Cardiac muscle cell (in vitro differentiated cells and primary cell): Measurements from ENCODE around the gene CRAT. TPM values are rescaled to one million over a fixed set of nuclear protein-coding genes. Genes with fewer than 3 reads are reported as not detected.

Experiments
- DNase-seq, 2 donors: peaks; one replicate each; pipeline versions ENCODE4 v3.0.0 to v3.0.0-alpha.2; 2010 to 2017; ENCODE audit warnings: low read depth in 1 of 2, low spot score in 1 of 2
- H3K27ac ChIP-seq: fragments of 200-600 bp; sonication (generic); 2 replicates; pipeline ENCODE4 v1.5.1; 2016
- H3K27me3 ChIP-seq: fragments of 200-600 bp; sonication (generic); 2 replicates; pipeline ENCODE4 v1.6.0; 2016; ENCODE audit warnings: control low read depth
- H3K36me3 ChIP-seq: fragments of 200-600 bp; sonication (generic); 2 replicates; pipeline ENCODE4 v1.5.1; 2016; ENCODE audit warnings: control low read depth
- H3K4me1 ChIP-seq: fragments of 200-600 bp; sonication (generic); 2 replicates; pipeline ENCODE4 v1.8.1; 2017; ENCODE audit warnings: low read depth, mild to moderate bottlenecking, mixed run types
- H3K4me3 ChIP-seq: fragments of 200-600 bp; sonication (generic); 2 replicates; pipeline ENCODE4 v1.5.1; 2016; ENCODE audit warnings: mild to moderate bottlenecking
- H3K9me3 ChIP-seq: fragments of 200-600 bp; sonication (generic); 2 replicates; pipeline ENCODE4 v1.5.1; 2017; ENCODE audit warnings: low read depth, mild to moderate bottlenecking, control low read depth
- CTCF ChIP-seq: IDR thresholded peaks from 2 replicates; pipeline ENCODE4 v1.5.1; 2012; ENCODE audit warnings: low read depth, mild to moderate bottlenecking, low read length
- polyA plus RNA-seq: library from polyadenylated mRNA; unstranded; fragments of >200 nt; fragmentation: Nextera tagmentation; extraction: Ambion mirVana; gene quantifications from 2 replicates; pipeline ENCODE4 v1.2.1, GENCODE V29; 2016
- total RNA-seq: library from RNA; depleted of rRNA; stranded (reverse); fragments of >200 nt; gene quantifications from 2 replicates; pipeline ENCODE4 v1.2.3, GENCODE V29; 2016

Gene CRAT
- total and polyA plus RNA-seq, 2 experiments from 2014 or later = 80.6 to 81.6 TPM

- no peak for TF ChIP-seq CTCF
- H3K4me1 ChIP-seq = no peaks in the 10 kb centered on the region
- peaks cover 24% of the 10 kb centered on the region for H3K36me3 ChIP-seq
- no peak overlapping the region for H3K4me3 ChIP-seq
- H3K27me3 ChIP-seq = no peaks in the 10 kb centered on the region
- H3K9me3 ChIP-seq = no peaks in the 10 kb centered on the region
- DNase-seq = no peak
- peak overlapping the region; percentile 72 for H3K27ac ChIP-seq
These were observed 42.5 kb downstream of the CRAT start for GRCh38 chr9:129068110-129068509.

- Histone ChIP-seq H3K9me3 (no peaks in the 10 kb centered on the region), H3K4me1 (no peaks in the 10 kb centered on the region), H3K36me3 (peaks cover 46% of the 10 kb centered on the region), H3K27me3 (no peaks in the 10 kb centered on the region), H3K4me3 (no peak overlapping the region), H3K27ac (no peak overlapping the region)
- DNase-seq = no peak
- no peak for TF ChIP-seq CTCF
These were observed 46.1 kb downstream of the CRAT start for GRCh38 chr9:129064499-129064908.

- H3K27me3 ChIP-seq = no peaks in the 10 kb centered on the region
- H3K27ac ChIP-seq = no peak overlapping the region
- no peak for TF ChIP-seq CTCF
- no peak overlapping the region for H3K4me3 ChIP-seq
- H3K4me1 ChIP-seq = no peaks in the 10 kb centered on the region
- H3K36me3 ChIP-seq = peaks cover 42% of the 10 kb centered on the region
- no peak for DNase-seq
- no peaks in the 10 kb centered on the region for H3K9me3 ChIP-seq
These were observed 47.5 kb downstream of the CRAT start for GRCh38 chr9:129063061-129063460.

- H3K4me1 ChIP-seq = no peaks in the 10 kb centered on the region
- no peaks in the 10 kb centered on the region for H3K27me3 ChIP-seq
- DNase-seq = no peak
- no peak overlapping the region for H3K4me3 ChIP-seq
- no peak overlapping the region for H3K27ac ChIP-seq
- no peak for TF ChIP-seq CTCF
- H3K36me3 ChIP-seq = peaks cover 38% of the 10 kb centered on the region
- no peaks in the 10 kb centered on the region for H3K9me3 ChIP-seq
These were observed 49.6 kb downstream of the CRAT start for GRCh38 chr9:129060991-129061390.

- H3K4me3 ChIP-seq = no peak overlapping the region
- TF ChIP-seq CTCF = no peak
- H3K27ac ChIP-seq = no peak overlapping the region
- DNase-seq = no peak
- H3K4me1 ChIP-seq = no peaks in the 10 kb centered on the region
- H3K9me3 ChIP-seq = no peaks in the 10 kb centered on the region
- H3K36me3 ChIP-seq = peaks cover 34% of the 10 kb centered on the region
- H3K27me3 ChIP-seq = no peaks in the 10 kb centered on the region
These were observed 50.5 kb downstream of the CRAT start for GRCh38 chr9:129059796-129060785.
